Brain microvascular endothelial cell (primary cell): ENCODE measurements around the gene SMAD5.

Experiments used
- DNase-seq: peaks from one replicate; pipeline ENCODE4 v3.0.0-alpha.2; 2020
- H3K27ac ChIP-seq: fragments of 250-450 bp; sonication (Bioruptor Pico); 2 replicates; pipeline ENCODE4 v1.5.1; 2020; ENCODE audit warnings: mild to moderate bottlenecking, moderate library complexity
- H3K27me3 ChIP-seq: fragments of 250-450 bp; sonication (Bioruptor Pico); replicated peaks from 2 replicates; pipeline ENCODE4 v1.5.1; 2020; ENCODE audit warnings: mild to moderate bottlenecking
- H3K36me3 ChIP-seq: fragments of 250-450 bp; sonication (Bioruptor Pico); replicated peaks from 2 replicates; pipeline ENCODE4 v1.5.1; 2020; ENCODE audit warnings: mild to moderate bottlenecking
- H3K4me3 ChIP-seq: 2 replicates; pipeline ENCODE4 v1.5.1; 2011; ENCODE audit warnings: low read depth, mild to moderate bottlenecking, control low read depth, low read length, moderate library complexity
- CTCF ChIP-seq: IDR thresholded peaks from 2 replicates; pipeline ENCODE4 v1.5.1; 2011; ENCODE audit warnings: low read depth, mild to moderate bottlenecking, moderate library complexity, low read length, control low read depth, inconsistent platforms; ENCODE audit errors: missing control alignments
- in situ Hi-C: cut with HindIII; loops from 2 replicates; pipeline ENCODE4 v1.10.0; 2017; ENCODE audit warnings: low sequenced_read_pairs, low pct_ligation_motif_present

Gene SMAD5

GRCh38 chr5:136108766-136109165, 23.9 kb upstream of the SMAD5 start:
- no peak for DNase-seq
- in situ Hi-C loops = no loop called here
- Histone ChIP-seq H3K36me3 (no peaks in the 10 kb centered on the region), H3K4me3 (no peak overlapping the region), H3K27ac (no peak overlapping the region), H3K27me3 (no peaks in the 10 kb centered on the region)
- no peak for TF ChIP-seq CTCF

- in situ Hi-C loops = no loop called here
- TF ChIP-seq CTCF = no peak
- DNase-seq = no peak
- no peak overlapping the region for H3K4me3 ChIP-seq
- no peaks in the 10 kb centered on the region for H3K27me3 ChIP-seq
- no peak overlapping the region for H3K27ac ChIP-seq
- H3K36me3 ChIP-seq = no peaks in the 10 kb centered on the region
Measured at GRCh38 chr5:136109453-136110135, 23.1 kb upstream of the SMAD5 start.

- no peak for TF ChIP-seq CTCF
- H3K27ac ChIP-seq = no peak overlapping the region
- no peak for DNase-seq
- no peak overlapping the region for H3K4me3 ChIP-seq
- in situ Hi-C loops = no loop called here
- H3K27me3 ChIP-seq = peaks cover 3% of the 10 kb centered on the region
- no peaks in the 10 kb centered on the region for H3K36me3 ChIP-seq
Measured at GRCh38 chr5:136113606-136114005, 19.0 kb upstream of the SMAD5 start.

- Histone ChIP-seq H3K27ac (no peak overlapping the region), H3K4me3 (no peak overlapping the region), H3K27me3 (peaks cover 3% of the 10 kb centered on the region), H3K36me3 (no peaks in the 10 kb centered on the region)
- no peak for DNase-seq
- in situ Hi-C loops = no loop called here
- no peak for TF ChIP-seq CTCF
Measured at GRCh38 chr5:136114414-136115125, 18.1 kb upstream of the SMAD5 start.

GRCh38 chr5:136115183-136115865, 17.3 kb upstream of the SMAD5 start:
- no peak overlapping the region for H3K4me3 ChIP-seq
- TF ChIP-seq CTCF = no peak
- H3K36me3 ChIP-seq = no peaks in the 10 kb centered on the region
- in situ Hi-C loops = no loop called here
- no peak overlapping the region for H3K27ac ChIP-seq
- no peak for DNase-seq
- H3K27me3 ChIP-seq = peaks cover 3% of the 10 kb centered on the region
